ENCODE results near the gene SMIM44. TPM values are rescaled to one million over a fixed set of nuclear protein-coding genes. Genes with fewer than 3 reads are reported as not detected.

The SMIM44 gene
- total and polyA plus RNA-seq, 9 of the 15 experiments (the other 6 are each of a cell fraction or from before 2014, with no cell fraction given), result not detected

DNA sequence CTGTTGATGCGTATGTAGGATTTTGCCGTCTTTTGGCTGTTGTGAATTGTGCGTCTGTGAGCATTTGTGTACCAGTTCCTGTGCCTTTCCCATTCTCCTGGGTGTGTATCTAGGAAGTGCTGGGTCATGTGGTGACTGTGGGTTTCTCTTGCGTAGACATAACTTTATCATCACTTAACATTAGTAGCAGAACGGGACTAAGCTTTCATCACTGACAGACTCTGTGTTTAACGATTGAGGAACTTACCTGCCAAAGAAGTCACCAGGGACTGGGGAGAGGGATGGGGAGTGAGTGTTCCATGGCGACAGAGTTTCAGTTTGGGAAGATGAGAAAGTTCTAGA, 37.8 kb upstream of the SMIM44 start (continued):
- TF ChIP-seq, protein P1, sequence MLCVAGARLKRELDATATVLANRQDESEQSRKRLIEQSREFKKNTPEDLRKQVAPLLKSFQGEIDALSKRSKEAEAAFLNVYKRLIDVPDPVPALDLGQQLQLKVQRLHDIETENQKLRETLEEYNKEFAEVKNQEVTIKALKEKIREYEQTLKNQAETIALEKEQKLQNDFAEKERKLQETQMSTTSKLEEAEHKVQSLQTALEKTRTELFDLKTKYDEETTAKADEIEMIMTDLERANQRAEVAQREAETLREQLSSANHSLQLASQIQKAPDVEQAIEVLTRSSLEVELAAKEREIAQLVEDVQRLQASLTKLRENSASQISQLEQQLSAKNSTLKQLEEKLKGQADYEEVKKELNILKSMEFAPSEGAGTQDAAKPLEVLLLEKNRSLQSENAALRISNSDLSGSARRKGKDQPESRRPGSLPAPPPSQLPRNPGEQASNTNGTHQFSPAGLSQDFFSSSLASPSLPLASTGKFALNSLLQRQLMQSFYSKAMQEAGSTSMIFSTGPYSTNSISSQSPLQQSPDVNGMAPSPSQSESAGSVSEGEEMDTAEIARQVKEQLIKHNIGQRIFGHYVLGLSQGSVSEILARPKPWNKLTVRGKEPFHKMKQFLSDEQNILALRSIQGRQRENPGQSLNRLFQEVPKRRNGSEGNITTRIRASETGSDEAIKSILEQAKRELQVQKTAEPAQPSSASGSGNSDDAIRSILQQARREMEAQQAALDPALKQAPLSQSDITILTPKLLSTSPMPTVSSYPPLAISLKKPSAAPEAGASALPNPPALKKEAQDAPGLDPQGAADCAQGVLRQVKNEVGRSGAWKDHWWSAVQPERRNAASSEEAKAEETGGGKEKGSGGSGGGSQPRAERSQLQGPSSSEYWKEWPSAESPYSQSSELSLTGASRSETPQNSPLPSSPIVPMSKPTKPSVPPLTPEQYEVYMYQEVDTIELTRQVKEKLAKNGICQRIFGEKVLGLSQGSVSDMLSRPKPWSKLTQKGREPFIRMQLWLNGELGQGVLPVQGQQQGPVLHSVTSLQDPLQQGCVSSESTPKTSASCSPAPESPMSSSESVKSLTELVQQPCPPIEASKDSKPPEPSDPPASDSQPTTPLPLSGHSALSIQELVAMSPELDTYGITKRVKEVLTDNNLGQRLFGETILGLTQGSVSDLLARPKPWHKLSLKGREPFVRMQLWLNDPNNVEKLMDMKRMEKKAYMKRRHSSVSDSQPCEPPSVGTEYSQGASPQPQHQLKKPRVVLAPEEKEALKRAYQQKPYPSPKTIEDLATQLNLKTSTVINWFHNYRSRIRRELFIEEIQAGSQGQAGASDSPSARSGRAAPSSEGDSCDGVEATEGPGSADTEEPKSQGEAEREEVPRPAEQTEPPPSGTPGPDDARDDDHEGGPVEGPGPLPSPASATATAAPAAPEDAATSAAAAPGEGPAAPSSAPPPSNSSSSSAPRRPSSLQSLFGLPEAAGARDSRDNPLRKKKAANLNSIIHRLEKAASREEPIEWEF (CRISPR knock-in tag; IDR thresholded peaks at IDR 0.05), result no peak
- TF ChIP-seq CBFA2T2 (conservative IDR thresholded peaks at IDR 0.05), result no peak; the same call in 1 of the 2 replicates
- TF ChIP-seq SMARCE1 (IDR thresholded peaks at IDR 0.05), result peak; percentile 49; the same call in 1 of the 2 replicates
- TF ChIP-seq PRDM10 (IDR thresholded peaks at IDR 0.05; ENCODE audit: partially characterized antibody), result no peak
- no peak for TF ChIP-seq EGR1 (conservative IDR thresholded peaks at IDR 0.05)
- TF ChIP-seq ZNF274 (IDR thresholded peaks at IDR 0.05; ENCODE audit: borderline replicate concordance, low read depth, low read length), result no peak
- TF ChIP-seq, protein P2, sequence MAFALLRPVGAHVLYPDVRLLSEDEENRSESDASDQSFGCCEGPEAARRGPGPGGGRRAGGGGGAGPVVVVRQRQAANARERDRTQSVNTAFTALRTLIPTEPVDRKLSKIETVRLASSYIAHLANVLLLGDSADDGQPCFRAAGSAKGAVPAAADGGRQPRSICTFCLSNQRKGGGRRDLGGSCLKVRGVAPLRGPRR (CRISPR knock-in tag; IDR thresholded peaks at IDR 0.05), result no peak
- no peak for TF ChIP-seq ARID4B (CRISPR knock-in tag; IDR thresholded peaks at IDR 0.05)
- TF ChIP-seq TAL1 (IDR thresholded peaks at IDR 0.05), result peak; percentile 31
- no peak for TF ChIP-seq CTCFL (IDR thresholded peaks at IDR 0.05; ENCODE audit: borderline replicate concordance, insufficient read depth, low read depth, low read length, poor library complexity, severe bottlenecking)

All from K562 (cell line).